ENCODE results near the gene CRB2. TPM values are rescaled to one million over a fixed set of nuclear protein-coding genes. Genes with fewer than 3 reads are reported as not detected.

The CRB2 gene
- total RNA-seq, 1 experiment from 2014 or later = not detected

DNA sequence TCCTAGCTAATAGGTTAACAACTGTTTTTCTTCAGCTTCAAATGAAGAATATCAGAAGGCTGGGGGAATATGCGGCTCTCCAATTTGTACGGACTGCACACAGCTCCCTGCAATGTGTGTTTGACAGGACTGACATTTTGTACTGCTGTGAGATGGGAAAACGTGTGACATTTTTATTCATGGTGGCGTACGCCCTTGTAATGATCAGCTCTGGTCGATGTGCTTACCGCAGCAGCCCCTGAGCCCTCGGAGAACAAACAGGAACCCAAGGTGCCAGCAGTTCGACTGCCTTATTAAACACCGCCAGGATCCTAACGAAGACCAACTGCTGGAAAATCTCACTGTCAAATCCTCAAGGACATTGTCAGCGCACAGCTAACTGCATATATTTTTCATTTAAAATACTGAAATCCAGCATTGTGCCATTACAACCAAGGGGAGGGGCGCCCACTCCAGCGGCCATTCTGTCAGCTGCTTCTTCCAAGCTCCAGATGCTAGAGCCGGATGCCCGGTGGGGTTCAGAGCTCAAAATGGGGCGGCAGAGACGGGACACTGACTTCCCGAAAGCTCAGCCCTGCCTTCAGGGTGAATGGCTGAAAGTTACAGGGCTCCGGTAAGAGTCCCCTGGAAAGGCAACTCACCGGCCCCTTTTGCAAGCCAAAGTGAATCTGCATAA is 66.8 kb downstream of the CRB2 start:
- in situ Hi-C loops (cut with HindIII; ENCODE audit: low pct_unique_long_range_greater_than_20kb, low sequenced_read_pairs) = no loop called here
- no peak for DNase-seq (ENCODE audit: low read depth)

DNA sequence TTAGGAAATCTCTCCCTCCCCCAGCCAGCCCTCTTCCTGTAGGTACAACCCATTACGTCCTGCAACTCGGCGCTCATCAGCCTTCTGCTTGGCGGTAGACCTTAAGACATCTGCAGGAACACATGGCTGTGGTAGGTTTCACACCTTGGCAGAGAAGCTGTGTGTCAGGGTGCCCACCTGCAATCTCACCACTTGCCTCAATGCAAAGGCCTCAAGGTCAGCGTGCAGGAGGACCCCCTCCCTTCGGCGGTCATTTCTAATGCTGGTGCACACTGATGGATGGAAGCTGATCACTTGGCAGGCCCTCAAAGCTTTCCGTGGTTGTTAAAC is 67.3 kb downstream of the CRB2 start:
- in situ Hi-C loops (cut with HindIII; ENCODE audit: low pct_unique_long_range_greater_than_20kb, low sequenced_read_pairs) = no loop called here
- DNase-seq (ENCODE audit: low read depth) = no peak

DNA sequence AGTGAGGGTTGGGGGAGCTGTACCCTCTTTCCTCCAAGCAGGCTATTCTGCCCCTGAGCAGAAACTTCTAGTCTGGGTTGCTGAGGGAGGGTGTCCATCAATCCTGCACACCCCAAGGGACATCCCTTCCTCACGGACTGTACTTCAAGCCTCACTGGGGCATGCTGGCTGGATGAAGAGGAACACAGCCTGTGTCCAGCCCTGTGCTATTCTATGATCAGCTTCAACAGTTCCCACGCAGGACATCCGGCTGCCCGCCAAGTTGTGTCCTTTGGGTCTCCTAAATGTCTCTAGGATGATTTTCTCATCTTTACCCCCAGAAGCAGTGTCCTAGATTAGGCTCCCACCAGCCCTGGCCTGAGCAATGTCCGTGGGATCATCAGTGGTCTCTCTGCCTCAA is 68.1 kb downstream of the CRB2 start:
- in situ Hi-C loops (cut with HindIII; ENCODE audit: low pct_unique_long_range_greater_than_20kb, low sequenced_read_pairs) = no loop called here
- DNase-seq (ENCODE audit: low read depth) = no peak

DNA sequence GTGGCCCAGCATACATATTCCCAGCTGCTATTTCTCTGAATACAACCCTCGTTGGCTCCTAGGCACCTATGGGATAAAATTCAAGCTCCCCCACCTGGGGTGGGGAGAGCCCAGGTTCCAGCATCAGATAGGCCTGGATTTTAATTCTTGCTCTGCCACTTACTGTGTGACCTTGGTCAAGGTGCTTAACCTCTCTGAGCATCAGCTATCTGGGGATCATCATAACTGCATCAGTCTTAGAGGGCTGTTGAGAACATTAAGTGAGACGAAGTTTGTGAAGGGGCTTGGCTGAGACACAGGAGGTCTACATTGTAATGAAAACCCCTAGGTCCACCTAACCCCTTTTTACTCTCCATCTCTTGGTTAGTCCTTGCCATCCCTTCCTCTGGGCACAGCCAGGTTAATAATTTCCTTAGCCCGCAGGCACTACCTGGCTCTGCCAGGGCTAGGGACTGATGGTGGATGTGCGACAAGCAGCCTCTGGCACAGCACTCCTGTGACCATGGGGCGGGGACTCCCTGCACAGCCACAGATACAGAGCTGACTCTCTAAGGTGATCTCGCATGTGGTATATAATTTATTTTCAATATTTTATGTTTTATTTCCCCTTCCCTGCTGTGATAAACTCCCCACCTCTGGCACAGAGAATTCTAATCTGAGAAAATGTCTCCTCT is 68.7 kb downstream of the CRB2 start:
- in situ Hi-C loops (cut with HindIII; ENCODE audit: low pct_unique_long_range_greater_than_20kb, low sequenced_read_pairs) = no loop called here
- no peak for DNase-seq (ENCODE audit: low read depth)

DNA sequence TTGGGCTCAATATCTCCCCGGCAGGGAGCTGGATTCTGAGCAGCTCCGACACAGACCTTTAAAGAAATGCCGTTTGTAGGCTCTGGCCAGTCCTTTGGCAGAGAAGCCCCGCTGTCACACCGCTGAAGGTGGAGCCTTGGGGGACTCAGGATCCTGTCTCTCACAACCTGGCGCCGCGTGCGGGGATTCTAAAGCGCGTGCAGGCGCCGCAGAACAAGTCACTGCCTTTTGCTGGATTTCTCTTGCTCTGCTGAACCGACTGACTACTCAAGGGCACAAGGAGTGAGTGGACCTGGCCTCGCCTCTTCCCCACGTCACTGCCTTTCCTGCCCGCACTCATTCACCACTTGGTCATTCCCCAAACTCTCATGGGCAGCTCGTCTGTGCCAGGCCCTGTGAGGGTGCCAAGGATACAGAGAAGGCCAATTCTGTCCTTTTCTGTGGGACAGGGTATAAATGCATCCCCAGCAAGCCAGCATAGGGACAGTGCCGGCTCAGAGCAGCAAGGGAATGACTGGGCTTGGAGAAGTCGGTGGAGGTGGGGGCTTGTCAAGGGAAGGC is 69.3 kb downstream of the CRB2 start:
- no peak for DNase-seq (ENCODE audit: low read depth)
- in situ Hi-C loops (cut with HindIII; ENCODE audit: low pct_unique_long_range_greater_than_20kb, low sequenced_read_pairs) = no loop called here

DNA sequence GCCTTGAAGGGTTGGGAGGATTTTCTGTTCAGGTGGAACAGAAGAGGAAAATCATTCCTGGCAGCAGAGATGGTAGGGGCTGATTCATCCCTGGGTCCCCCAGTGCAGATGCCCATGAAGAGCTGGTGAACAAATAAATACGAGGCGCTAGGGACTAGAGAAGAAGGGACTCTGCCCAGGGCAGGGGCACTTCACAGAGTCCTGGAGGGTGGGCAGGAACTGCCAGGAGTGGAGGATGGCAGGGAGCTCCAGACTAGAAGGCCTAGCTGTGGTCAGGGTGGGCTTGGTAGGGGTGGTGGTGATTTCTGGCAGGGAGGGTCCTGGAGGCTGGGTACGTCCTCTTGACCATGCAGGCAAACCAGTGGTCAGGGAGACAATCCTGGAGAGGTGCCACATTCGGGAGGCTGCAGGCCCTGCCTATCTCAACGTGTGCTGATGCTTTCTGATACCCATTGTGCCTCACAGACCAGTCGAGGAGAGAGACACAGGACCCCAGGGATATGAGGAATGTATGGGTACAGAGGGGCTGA is 69.9 kb downstream of the CRB2 start:
- DNase-seq (ENCODE audit: low read depth) = no peak
- in situ Hi-C loops (cut with HindIII; ENCODE audit: low pct_unique_long_range_greater_than_20kb, low sequenced_read_pairs) = no loop called here

DNA sequence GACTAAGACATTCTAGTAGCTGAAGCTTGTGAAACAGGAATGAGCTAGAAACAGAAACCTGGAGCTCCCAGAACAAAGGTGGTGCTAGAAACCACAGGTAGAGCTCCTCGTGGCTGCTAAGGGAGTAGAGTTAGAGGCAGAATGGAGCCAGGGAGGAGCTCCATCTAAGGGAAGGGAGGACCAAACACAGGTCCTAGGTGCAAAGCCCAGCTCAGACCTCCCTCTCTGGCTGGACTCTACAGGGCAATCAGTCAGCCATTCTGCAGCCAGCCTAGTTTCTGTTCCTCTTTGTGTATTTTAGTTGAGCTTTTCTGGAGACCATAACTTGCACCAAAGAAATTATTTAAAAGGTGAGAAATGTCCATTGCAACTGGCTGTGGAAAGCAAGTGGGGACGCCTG is 70.4 kb downstream of the CRB2 start:
- no peak for DNase-seq (ENCODE audit: low read depth)
- in situ Hi-C loops (cut with HindIII; ENCODE audit: low pct_unique_long_range_greater_than_20kb, low sequenced_read_pairs) = no loop called here

Other genes with a start within 250 kb of the CRB2 start
- 11.6 and 18.1 TPM in 2 replicates for gene STRBP, start 87.6 kb upstream of the CRB2 start, total RNA-seq (2014; rRNA removed; shearing (Covaris generic); ENCODE audit: low replicate concordance)